Gastroesophageal sphincter (tissue), 3 donors: ENCODE data around the gene NUDT16L1.

Source experiments
- EP300 ChIP-seq: sonication (generic); formaldehyde crosslinking; IDR thresholded peaks from one replicate; pipeline ENCODE4 v1.6.1; 2017; ENCODE audit warnings: antibody characterized with exemption, mild to moderate bottlenecking
- POLR2AphosphoS5 ChIP-seq: sonication (generic); formaldehyde crosslinking; IDR thresholded peaks from one replicate; pipeline ENCODE4 v1.6.1; 2017; ENCODE audit warnings: antibody characterized with exemption
- TF ChIP-seq, protein P1 (sequence below), 4 experiments: fragments of 200-600 bp in 2 of 4; fragments of 450-650 bp in 2 of 4; sonication (generic) in 1 of 4; IDR thresholded peaks; one replicate each; pipeline ENCODE4 v1.5.1; 2017 to 2019; ENCODE audit warnings: antibody characterized with exemption in 4 of 4, mild to moderate bottlenecking in 2 of 4, moderate library complexity in 2 of 4

GRCh38 chr16:4698321-4699045, 5.1 kb downstream of the NUDT16L1 start:
- TF ChIP-seq, protein P1, sequence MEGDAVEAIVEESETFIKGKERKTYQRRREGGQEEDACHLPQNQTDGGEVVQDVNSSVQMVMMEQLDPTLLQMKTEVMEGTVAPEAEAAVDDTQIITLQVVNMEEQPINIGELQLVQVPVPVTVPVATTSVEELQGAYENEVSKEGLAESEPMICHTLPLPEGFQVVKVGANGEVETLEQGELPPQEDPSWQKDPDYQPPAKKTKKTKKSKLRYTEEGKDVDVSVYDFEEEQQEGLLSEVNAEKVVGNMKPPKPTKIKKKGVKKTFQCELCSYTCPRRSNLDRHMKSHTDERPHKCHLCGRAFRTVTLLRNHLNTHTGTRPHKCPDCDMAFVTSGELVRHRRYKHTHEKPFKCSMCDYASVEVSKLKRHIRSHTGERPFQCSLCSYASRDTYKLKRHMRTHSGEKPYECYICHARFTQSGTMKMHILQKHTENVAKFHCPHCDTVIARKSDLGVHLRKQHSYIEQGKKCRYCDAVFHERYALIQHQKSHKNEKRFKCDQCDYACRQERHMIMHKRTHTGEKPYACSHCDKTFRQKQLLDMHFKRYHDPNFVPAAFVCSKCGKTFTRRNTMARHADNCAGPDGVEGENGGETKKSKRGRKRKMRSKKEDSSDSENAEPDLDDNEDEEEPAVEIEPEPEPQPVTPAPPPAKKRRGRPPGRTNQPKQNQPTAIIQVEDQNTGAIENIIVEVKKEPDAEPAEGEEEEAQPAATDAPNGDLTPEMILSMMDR (IDR thresholded peaks at IDR 0.05), result no peak
- TF ChIP-seq POLR2AphosphoS5 (no peak), EP300 (no peak)
